Activated CD4-positive, alpha-beta T cell treated with anti-CD3 and anti-CD28 coated beads, Interleukin-2, amount 10 ng/mL, durations not matched to agents 7 days and 5 days (primary cell): ENCODE measurements around the gene CHST11. TPM values are rescaled to one million over a fixed set of nuclear protein-coding genes. Genes with fewer than 3 reads are reported as not detected.
A peak's percentile ranks its signal among the peaks of the same experiment; 100 is the strongest.

ENCODE experiments used
- CTCF ChIA-PET: fragments of 350-600 bp; sonication (Branson Sonifier 250); formaldehyde crosslinking; loops from one replicate; lab custom pipeline; 2021; ENCODE audit warnings: antibody characterized with exemption; lab: Charles Lee
- POLR2A ChIA-PET: fragments of 350-600 bp; sonication (Branson Sonifier 250); formaldehyde crosslinking; loops from one replicate; lab custom pipeline; 2021; ENCODE audit warnings: antibody characterized with exemption; lab: Charles Lee
- DNase-seq: peaks from one replicate; pipeline ENCODE4 v3.0.0-alpha.2; 2020
- H3K27ac Mint-ChIP-seq: one replicate; pipeline ENCODE4 v1.8.0; 2021; ENCODE audit warnings: mild to moderate bottlenecking, moderate library complexity, mixed read lengths
- H3K27me3 Mint-ChIP-seq: one replicate; pipeline ENCODE4 v1.8.0; 2021; ENCODE audit warnings: mixed read lengths
- H3K36me3 Mint-ChIP-seq: one replicate; pipeline ENCODE4 v1.8.0; 2021; ENCODE audit warnings: low read depth, mixed read lengths
- H3K4me1 Mint-ChIP-seq: one replicate; pipeline ENCODE4 v1.8.0; 2021; ENCODE audit warnings: mixed read lengths
- H3K4me3 Mint-ChIP-seq: one replicate; pipeline ENCODE4 v1.8.0; 2021; ENCODE audit warnings: mild to moderate bottlenecking, moderate library complexity, mixed read lengths
- H3K9me3 Mint-ChIP-seq: one replicate; pipeline ENCODE4 v1.8.0; 2021; ENCODE audit warnings: mixed read lengths
- total RNA-seq, 2 experiments: library from RNA; stranded (reverse); gene quantifications; one replicate each; pipeline ENCODE4 v1.2.3, GENCODE V29; 2021

CHST11 gene
- total RNA-seq, 2 experiments from 2014 or later, result 56.4 to 56.6 TPM

- ChIA-PET POLR2A (no interaction called here), CTCF (interaction anchor here (1.5 to 1.6 kb wide), 2 partner anchors 12 to 219 kb away, joined by 3 to 5 read pairs; no protein-coding TSS in a partner anchor)
- Mint-ChIP-seq H3K4me1 (peaks cover 59% of the 10 kb centered on the region), H3K4me3 (no peak overlapping the region), H3K27ac (peak overlapping the region; percentile 68), H3K27me3 (no peaks in the 10 kb centered on the region), H3K9me3 (no peaks in the 10 kb centered on the region), H3K36me3 (peaks cover 38% of the 10 kb centered on the region)
- no peak for DNase-seq
Observed at GRCh38 chr12:104600790-104601739, 144.3 kb downstream of the CHST11 start.

DNA sequence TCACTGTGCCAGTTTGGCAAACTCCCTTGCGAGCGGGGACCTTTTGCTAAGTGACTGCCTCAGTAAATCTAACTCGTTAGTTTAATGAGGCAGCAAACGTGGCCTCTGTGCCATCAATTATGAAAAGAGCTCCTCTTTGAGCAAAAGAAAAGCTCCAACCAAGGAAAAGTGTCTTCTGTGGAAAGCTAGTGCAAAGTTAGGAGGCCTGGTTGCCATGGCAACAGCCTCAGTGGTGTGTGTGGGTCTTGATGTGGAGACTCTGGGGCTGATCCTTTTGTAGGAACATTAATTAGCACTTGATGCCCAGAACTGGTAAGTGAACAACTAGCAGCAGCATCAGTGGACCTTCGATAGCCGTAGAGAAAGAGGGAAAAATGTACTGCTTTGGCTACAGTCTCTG lies 145.7 kb downstream of the CHST11 start:
- H3K36me3 Mint-ChIP-seq, result peaks cover 38% of the 10 kb centered on the region
- peaks cover 57% of the 10 kb centered on the region for H3K4me1 Mint-ChIP-seq
- no peaks in the 10 kb centered on the region for H3K27me3 Mint-ChIP-seq
- ChIA-PET POLR2A (no interaction called here), CTCF (interaction anchor here (1.6 kb wide), 1 partner anchor 221 kb away, joined by 5 read pairs; no protein-coding TSS in a partner anchor)
- H3K27ac Mint-ChIP-seq, result peak overlapping the region; percentile 11
- H3K4me3 Mint-ChIP-seq, result no peak overlapping the region
- no peak for DNase-seq
- no peaks in the 10 kb centered on the region for H3K9me3 Mint-ChIP-seq

DNA sequence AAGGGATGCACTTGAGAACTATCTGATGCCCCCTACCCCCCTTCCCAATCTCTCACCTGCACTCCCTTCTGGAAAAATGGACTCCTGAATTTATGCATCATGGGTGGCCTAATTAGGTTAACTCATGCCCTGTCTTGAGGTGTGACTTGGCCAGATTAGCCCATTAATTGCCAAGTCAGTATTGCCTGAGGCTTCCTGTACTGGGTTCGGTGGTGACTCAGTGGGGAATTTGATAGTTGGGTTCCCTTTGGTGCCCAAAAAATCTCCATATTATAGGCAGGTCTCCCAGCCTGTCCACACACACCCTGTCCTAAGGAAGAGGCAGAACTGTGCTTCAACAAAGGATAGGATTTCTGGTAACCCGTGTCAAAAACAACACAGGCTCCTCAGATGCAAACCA lies 146.1 kb downstream of the CHST11 start:
- Mint-ChIP-seq H3K9me3 (no peaks in the 10 kb centered on the region), H3K4me1 (peaks cover 57% of the 10 kb centered on the region), H3K36me3 (peaks cover 38% of the 10 kb centered on the region), H3K27ac (no peak overlapping the region), H3K27me3 (no peaks in the 10 kb centered on the region), H3K4me3 (no peak overlapping the region)
- DNase-seq, result no peak
- CTCF ChIA-PET, result no interaction called here
- POLR2A ChIA-PET, result no interaction called here

DNA sequence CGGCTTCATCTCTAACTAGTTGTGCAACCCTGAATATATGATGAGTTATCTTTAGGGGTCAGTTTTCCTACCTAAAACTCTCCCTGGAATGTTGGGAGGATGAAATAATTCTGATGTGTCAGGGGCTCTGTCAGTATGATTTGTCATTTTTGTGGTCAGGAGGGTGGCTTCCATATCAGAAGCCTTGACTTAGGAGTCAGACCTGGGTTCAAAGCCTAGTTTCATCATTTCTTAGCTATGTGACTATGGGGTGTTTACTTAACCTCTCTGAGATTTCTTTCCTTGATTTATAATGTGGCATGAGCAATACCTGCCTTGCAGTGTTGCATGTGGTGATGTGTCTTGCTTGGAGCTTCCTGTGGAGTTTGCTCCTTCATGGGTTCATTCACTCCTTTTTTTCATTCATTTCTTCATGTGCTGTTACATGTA lies 146.8 kb downstream of the CHST11 start:
- Mint-ChIP-seq H3K9me3 (no peaks in the 10 kb centered on the region), H3K4me1 (peaks cover 57% of the 10 kb centered on the region), H3K36me3 (peaks cover 40% of the 10 kb centered on the region), H3K27ac (peak overlapping the region; percentile 78), H3K27me3 (no peaks in the 10 kb centered on the region), H3K4me3 (peak overlapping the region; percentile 17)
- ChIA-PET POLR2A (interaction anchor here (1.8 kb wide), 1 partner anchor 125 kb away, joined by 5 read pairs; no protein-coding TSS in a partner anchor), CTCF (interaction anchor here (1.3 to 1.6 kb wide), 2 partner anchors 35 to 222 kb away, joined by 3 to 4 read pairs; no protein-coding TSS in a partner anchor)
- no peak for DNase-seq

DNA sequence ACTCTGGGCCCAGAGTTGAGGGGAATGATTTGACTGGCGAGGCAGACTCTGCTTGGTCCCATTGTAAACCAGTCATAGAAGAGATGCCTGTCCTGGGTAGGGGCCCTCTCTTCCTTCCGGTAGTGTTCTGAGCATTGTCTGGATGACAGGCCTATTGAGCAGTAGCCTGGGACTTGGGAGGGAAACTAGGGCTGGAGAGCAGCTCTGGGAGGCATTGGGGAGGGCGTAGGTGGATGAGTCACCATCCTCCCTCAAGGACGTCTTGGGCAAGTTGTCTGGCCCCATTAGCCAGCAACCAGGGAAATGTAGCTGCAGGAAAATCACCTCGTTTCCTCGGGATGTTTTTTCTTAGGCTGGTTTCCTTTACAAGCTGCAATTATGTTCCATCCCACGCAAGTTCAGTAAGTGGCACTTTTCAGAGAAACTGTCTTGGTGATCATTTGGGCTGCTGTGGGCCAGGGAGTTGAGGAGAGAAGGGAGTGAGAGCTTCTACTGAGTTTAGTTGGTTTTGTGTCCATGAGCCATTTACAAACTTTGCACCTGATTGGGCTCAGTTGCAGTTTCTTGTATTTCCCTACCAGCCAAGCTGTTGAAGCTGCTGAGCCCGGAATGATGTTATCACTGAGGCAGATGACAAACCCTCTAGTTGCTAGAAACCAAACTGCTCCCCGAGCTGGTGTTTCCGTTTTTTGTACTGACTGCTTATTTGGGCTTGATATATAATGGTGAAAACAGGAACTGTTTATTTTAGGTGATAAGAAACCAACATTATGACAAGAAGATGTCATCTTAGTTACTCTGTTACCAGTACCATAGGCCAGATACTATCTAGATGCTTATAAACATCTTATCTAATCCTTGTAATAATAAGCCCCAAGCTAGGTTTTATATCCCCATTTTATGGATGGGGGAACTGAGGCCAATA lies 147.6 kb downstream of the CHST11 start:
- peaks cover 38% of the 10 kb centered on the region for H3K36me3 Mint-ChIP-seq

GRCh38 chr12:104604995-104605675 lies 148.4 kb downstream of the CHST11 start:
- Mint-ChIP-seq H3K9me3 (no peaks in the 10 kb centered on the region), H3K27me3 (no peaks in the 10 kb centered on the region), H3K27ac (peak overlapping the region; percentile 78), H3K4me3 (no peak overlapping the region), H3K4me1 (peaks cover 60% of the 10 kb centered on the region), H3K36me3 (peaks cover 40% of the 10 kb centered on the region)
- ChIA-PET POLR2A (interaction anchor here (1.8 kb wide), 1 partner anchor 127 kb away, joined by 5 read pairs; no protein-coding TSS in a partner anchor), CTCF (interaction anchor here (1.3 to 1.6 kb wide), 3 partner anchors 9 to 224 kb away, joined by 3 to 5 read pairs (median 4); no protein-coding TSS in a partner anchor)
- no peak for DNase-seq

More for the DNA sequence above, 147.6 kb downstream of the CHST11 start:
- Mint-ChIP-seq H3K9me3 (no peaks in the 10 kb centered on the region), H3K27ac (peak overlapping the region; percentile 78), H3K4me1 (peaks cover 60% of the 10 kb centered on the region), H3K4me3 (peak overlapping the region; percentile 17), H3K27me3 (no peaks in the 10 kb centered on the region)
- peak; percentile 67 for DNase-seq
- ChIA-PET POLR2A (interaction anchor here (1.8 kb wide), 1 partner anchor 126 kb away, joined by 5 read pairs; no protein-coding TSS in a partner anchor), CTCF (interaction anchor here (0.7 to 1.6 kb wide), 4 partner anchors 10 to 223 kb away, joined by 3 to 5 read pairs (median 4); no protein-coding TSS in a partner anchor)

GRCh38 chr12:104605685-104606084 lies 148.9 kb downstream of the CHST11 start:
- ChIA-PET CTCF (no interaction called here), POLR2A (no interaction called here)
- Mint-ChIP-seq H3K9me3 (no peaks in the 10 kb centered on the region), H3K27me3 (no peaks in the 10 kb centered on the region), H3K4me3 (no peak overlapping the region), H3K27ac (peak overlapping the region; percentile 12), H3K36me3 (peaks cover 40% of the 10 kb centered on the region), H3K4me1 (peaks cover 56% of the 10 kb centered on the region)
- DNase-seq, result no peak

DNA sequence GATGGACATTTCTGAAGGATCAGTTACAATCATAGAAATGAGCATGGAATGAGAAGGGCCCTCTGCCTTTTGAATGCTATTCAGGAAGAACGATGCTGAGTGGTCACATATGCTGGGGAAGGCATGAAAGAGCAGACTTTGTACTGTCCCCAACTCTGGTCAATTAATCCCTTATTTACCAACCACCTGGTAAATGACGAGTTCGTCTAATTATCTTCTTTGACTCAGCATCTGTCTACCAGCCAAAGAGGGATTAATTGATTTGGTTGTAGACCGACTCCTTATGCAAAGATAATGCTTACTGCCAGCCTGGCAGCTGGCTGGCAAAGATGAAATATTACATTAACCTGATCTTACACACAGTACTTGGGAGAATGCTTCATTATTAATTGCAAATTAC lies 152.2 kb downstream of the CHST11 start:
- ChIA-PET POLR2A (no interaction called here), CTCF (no interaction called here)
- no peak overlapping the region for H3K4me3 Mint-ChIP-seq
- no peaks in the 10 kb centered on the region for H3K9me3 Mint-ChIP-seq
- no peak for DNase-seq
- no peak overlapping the region for H3K27ac Mint-ChIP-seq
- H3K36me3 Mint-ChIP-seq, result peaks cover 19% of the 10 kb centered on the region
- H3K27me3 Mint-ChIP-seq, result no peaks in the 10 kb centered on the region
- peaks cover 30% of the 10 kb centered on the region for H3K4me1 Mint-ChIP-seq

DNA sequence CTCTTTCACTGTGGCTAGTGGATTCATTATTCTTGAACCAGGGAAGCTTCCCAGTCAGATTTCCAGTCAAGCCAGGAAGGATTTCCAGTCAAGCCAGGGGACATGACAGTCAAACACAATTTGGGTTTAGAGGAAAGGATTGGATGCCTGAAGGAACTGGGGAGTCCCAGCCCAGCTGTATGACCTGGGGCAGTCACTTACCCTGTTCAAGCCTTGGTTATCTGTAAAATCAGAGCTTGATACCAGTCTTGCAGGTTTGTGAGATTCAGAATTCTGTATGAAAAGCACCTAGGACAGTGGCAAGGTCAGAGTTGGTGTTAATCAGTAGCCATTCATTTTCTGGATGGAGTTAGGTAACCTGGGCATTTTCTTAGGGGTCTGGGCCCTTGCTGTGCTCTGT lies 152.7 kb downstream of the CHST11 start:
- Mint-ChIP-seq H3K27ac (no peak overlapping the region), H3K4me1 (peaks cover 26% of the 10 kb centered on the region), H3K27me3 (no peaks in the 10 kb centered on the region), H3K9me3 (no peaks in the 10 kb centered on the region), H3K4me3 (no peak overlapping the region), H3K36me3 (peaks cover 19% of the 10 kb centered on the region)
- POLR2A ChIA-PET, result no interaction called here
- DNase-seq, result no peak
- CTCF ChIA-PET, result interaction anchor here (0.9 to 1.0 kb wide), 2 partner anchors 19 to 52 kb away, joined by 3 to 4 read pairs; no protein-coding TSS in a partner anchor

DNA sequence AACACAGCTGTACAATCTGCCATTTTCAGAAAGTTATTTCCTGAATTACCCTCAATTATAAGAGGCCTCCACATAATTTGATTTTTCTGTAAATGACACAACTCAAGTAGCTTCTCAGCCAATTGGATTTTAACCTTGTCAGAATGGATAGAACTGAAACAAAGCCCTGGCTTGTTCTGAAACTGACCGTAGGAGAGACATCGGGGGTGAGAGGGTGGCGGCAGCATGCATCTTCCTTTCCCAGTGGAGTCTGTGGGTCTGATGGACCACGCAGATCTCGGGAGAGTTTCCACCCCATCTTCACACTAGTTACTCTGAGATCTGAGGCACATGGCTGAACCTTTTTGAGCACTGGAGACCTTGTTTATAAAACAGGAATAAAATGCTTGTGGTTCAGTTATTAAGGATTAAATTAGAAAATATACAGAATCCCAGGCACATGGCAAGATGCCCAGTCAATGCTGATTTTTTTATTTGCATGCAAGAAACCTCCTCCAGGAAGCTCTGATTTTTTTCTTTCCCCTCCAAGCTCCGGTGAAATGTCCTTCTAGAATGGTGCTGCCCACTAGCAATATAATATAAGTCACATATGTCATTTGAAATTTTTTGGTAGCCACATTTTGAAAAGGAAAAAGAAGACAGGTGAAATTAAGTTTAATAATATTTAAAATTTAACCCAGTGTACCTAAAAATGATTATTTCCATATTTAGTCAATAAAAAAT lies 153.9 kb downstream of the CHST11 start:
- no peak overlapping the region for H3K27ac Mint-ChIP-seq
- ChIA-PET CTCF (interaction anchor here (0.9 kb wide), 1 partner anchor 18 kb away, joined by 4 read pairs; no protein-coding TSS in a partner anchor), POLR2A (no interaction called here)
- peaks cover 16% of the 10 kb centered on the region for H3K4me1 Mint-ChIP-seq
- no peaks in the 10 kb centered on the region for H3K9me3 Mint-ChIP-seq
- H3K27me3 Mint-ChIP-seq, result no peaks in the 10 kb centered on the region
- H3K4me3 Mint-ChIP-seq, result no peak overlapping the region
- DNase-seq, result no peak
- peaks cover 19% of the 10 kb centered on the region for H3K36me3 Mint-ChIP-seq

GRCh38 chr12:104611671-104612070 lies 154.9 kb downstream of the CHST11 start:
- Mint-ChIP-seq H3K9me3 (no peaks in the 10 kb centered on the region), H3K27ac (no peak overlapping the region), H3K27me3 (no peaks in the 10 kb centered on the region), H3K4me3 (no peak overlapping the region), H3K36me3 (peaks cover 18% of the 10 kb centered on the region), H3K4me1 (peaks cover 12% of the 10 kb centered on the region)
- DNase-seq, result no peak
- ChIA-PET CTCF (no interaction called here), POLR2A (no interaction called here)
